DMS53 treated with DMSO at 0.1 percent for 48 hours (cell line): ENCODE data around the gene ITPKB.
"Not testable (repeated sequence)": the region's sequence is repeated elsewhere in the genome, so short reads cannot be mapped to it uniquely, and the experiment has no call there.

Source experiments
- DNase-seq: peaks from one replicate; lab custom pipeline; 2025; ENCODE audit not compliant: unreplicated experiment; lab: John Stamatoyannopoulos, UW

ITPKB gene

GRCh38 chr1:226605318-226605950, 133.6 kb downstream of the ITPKB start:
- DNase-seq = no peak

DNA sequence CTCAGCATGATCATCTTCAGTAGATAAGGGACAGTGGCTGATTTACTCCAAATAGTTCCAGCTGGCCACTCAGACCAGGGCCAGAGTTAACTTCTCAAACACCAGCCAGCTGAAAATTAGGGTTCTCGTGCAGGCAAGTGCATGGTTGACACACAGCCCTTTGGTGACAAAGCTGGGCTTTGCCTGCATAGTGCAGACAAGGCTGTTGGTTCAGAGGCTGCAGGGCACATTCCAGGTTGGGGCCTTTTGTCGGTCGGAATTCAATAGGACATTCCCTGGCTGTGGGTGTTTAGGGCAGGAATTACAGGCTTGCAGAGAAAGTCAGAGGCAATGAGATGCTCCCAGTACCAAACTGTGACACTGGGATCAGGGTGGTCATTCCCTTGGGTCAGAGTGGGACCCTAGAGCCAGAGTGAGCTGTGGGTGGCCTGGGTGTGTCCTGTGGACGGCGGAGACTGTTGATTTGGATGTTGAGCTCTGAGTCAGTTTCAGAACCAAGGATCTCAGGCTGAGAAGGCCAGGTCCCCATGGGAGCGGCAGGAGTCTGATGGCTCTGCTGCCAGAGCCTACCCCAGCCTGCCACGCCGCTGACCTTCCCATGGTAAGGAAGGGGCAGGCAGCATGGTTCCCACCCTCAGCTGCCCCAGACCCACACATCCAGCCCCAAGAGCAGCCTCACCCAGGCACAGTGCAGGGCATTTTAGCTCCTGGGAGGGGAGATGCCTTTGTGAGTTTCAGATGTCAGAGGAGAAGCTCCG, 134.3 kb downstream of the ITPKB start:
- no peak for DNase-seq

- DNase-seq = no peak
Measured at GRCh38 chr1:226603858-226604559, 135.1 kb downstream of the ITPKB start.

- DNase-seq = no peak
Measured at GRCh38 chr1:226603022-226603857, 135.8 kb downstream of the ITPKB start.

DNA sequence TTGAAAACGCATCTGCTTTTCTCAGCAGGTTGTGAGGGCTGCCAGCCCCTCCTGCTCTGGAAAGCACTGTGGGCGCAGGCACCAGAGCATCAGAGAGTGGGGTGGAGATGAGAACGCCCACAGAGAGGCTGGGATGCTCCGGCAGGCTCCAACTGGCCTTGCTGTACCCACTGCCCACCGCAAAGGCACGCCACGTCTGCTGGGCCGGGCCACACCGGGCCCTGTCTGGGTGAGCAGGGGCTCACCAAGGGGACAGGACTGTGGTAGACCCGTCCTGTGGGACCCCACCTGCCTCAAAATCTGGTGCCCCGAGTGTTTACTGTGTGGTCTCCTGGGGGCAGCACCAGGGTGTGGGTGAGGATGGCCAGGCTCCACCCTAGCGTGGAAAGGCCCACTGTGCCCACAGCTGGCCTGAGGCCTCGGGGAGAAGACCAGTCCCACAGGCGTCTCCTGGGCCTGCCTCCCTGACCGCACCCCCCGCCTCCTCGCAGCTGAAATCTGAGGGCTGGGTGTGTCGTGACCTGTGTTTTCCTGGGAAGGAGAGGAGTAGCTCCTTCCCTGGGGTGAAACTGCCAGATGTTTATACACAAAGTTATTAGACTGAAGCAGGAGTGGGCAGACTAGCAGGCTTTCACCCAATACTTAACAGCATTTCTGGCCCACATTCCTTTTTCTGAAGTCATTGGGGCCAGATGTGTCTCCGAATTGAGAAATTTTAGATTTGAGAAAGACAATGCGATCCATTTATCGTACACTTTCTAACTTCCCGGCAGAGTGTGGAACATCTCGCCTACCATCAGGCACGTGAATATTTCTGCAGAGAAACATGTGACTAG, 136.7 kb downstream of the ITPKB start:
- DNase-seq = no peak

DNA sequence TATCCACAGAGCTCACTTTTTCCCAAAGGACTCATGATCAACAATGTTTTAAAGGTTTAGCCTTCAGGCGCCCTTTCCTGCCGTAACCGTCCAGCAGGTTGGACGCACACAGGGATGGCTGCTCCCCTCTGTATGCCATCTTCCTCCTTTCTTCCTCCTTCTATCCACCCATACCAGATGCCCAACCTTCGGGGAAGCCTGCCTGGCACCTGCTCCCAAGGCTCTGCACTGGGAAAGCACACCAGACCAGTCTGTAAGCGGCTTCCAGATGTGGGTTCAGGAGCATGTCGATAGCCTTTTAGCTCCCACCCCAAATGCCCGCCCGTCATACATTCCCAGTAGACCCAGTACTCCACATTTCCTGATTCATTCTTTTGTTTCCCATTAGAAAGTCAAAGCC, 137.6 kb downstream of the ITPKB start:
- no peak for DNase-seq

GRCh38 chr1:226600254-226600653, 138.8 kb downstream of the ITPKB start:
- DNase-seq = no peak

DNA sequence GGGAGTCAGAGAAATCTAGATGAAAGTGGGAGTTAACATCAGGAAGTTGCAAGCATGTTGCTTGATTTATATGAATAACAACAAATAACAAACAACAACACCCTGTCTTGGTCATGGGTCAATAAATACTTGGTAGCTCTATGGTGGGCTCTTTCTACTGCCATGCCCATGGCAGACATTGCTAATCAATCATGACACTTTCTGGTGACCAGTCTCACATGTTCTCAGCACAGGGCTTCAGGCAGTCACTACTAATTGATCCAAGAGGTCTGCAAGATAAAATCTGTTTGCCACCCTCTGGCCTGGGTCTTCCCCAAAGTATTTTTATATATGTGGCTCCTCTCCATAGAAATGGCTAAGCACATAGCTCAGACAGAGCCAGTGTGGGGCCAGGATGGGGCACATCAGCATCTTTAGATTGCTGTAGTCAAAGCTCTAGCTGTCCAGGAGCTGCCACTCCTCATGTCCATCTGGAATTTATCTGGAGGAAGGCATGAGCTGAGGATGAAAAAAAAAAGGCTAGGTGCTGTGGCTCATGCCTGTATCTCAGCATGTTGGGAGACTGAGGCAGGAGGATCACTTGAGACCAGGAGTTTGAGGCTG, 139.3 kb downstream of the ITPKB start:
- DNase-seq = no peak

- not testable (repeated sequence) for DNase-seq
Measured at GRCh38 chr1:226598955-226599354, 140.1 kb downstream of the ITPKB start.

- no peak for DNase-seq
Measured at GRCh38 chr1:226598455-226598849, 140.6 kb downstream of the ITPKB start.

DNA sequence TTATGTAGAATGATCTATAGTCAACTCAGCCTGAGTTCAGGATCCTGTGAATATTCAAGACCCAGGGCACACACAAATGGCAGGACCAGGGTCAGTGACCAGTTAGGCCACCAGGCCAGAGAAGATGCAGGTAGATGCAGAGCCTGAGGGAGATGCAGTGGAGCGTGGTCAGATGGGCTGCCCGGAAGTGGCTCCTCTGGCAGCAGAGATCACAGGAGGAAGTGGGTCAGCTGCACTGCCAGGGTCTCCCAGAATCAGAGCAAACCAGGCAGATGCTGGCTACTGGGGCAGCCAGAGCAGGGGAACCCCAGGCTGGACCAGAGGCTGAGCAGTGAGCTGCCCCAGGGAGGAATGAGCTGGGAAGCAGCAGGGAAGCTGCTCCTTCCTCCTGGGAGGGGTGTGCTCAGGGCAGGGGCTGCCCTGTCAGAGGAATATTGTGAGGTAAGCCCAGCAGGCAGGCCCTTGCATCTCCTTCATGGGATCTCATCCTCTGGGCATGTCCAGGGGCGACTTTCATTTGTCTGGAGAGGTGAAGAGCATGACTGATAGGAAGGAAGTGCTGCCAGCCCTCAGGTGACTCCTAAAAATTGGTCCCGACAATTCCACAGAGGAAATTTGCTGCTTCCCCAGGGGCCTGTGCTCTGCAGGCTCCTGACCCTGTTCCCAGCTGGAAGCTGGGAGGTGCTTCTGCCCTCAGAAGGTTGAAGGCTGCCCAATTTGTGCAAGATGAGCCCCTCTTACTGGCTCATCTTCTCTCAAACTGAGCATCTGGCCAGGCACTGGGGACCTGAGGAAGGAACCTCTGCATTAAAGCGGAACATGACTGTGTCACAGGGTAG, 141.2 kb downstream of the ITPKB start:
- DNase-seq = no peak

- DNase-seq = no peak
Measured at GRCh38 chr1:226596531-226597165, 142.4 kb downstream of the ITPKB start.

- no peak for DNase-seq
Measured at GRCh38 chr1:226593541-226593940, 145.5 kb downstream of the ITPKB start.

DNA sequence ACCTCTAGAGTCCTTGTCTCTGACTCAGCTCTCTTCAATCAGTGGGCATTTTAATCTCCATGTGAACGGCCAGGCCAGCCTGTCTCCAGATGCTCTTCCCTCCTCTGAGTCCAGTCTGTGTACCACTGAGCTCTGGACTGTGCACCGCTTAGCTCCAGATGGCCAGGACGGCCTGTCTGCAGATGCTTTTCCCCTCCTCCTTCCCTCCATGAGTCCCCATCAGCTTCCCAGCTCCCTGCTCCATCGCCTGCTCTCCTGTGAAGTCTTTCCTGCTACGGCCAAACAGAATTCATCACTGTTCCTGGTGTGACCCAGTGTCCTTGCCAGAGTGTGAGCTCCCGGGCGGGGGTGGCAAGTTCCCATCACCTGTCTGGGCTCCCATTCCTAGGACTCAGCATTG, 148.5 kb downstream of the ITPKB start:
- DNase-seq = no peak

GRCh38 chr1:226589008-226589733, 149.9 kb downstream of the ITPKB start:
- DNase-seq = no peak

GRCh38 chr1:226588484-226588883, 150.6 kb downstream of the ITPKB start:
- DNase-seq = no peak

GRCh38 chr1:226586650-226587422, 152.2 kb downstream of the ITPKB start:
- DNase-seq = no peak
